ENCODE data around the gene THBS3. TPM values are rescaled to one million over a fixed set of nuclear protein-coding genes. Genes with fewer than 3 reads are reported as not detected.

Gene THBS3
- total and polyA plus RNA-seq, 9 of the 15 experiments (the other 6 are each of a cell fraction or from before 2014, with no cell fraction given): 0.59 to 8.3 (median 3.2) TPM

DNA sequence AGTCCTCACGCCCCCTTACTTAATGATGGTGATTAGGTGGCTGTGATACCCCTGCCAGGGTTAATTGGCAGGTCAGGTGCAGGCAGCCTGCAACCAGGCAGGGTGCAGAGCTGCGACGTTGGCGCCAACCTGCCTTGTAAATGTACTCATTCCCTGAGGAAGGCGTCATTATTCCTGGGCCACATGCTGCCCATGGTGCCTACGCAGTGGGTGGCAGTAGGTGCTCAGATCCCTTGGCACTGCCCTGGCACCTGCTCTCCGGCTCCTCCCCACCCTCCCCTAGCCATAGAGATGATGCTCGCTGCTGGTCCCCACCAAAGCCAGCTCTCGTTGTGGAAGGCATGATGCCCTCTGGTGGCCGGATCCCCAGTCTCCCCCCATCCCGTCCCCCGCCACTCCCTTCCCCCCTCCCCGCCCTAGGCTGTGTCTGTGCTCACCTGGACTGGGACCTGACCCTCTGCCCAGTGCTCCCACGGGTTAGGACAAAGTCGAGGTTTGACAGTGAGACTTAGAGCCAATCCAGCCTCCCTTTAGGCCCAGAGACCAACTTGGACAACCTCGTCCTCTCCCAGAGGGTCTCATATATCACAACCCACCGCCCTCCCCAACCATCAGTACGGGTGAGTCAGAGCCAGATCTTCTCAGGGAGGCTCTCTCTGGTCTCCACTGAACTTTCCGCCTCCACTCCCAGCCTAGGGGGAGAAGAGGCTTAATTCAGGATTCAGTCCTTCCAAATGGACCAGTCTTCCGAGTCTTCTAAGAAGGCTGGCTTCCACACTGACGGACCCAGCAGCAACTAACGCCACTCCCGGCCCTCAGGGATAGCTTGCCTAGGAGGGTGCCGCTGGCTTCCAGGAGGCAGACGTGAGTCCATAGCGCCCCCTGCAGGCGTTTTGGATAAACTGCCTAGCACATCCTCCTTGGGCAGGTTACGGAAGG, 40.3 kb downstream of the THBS3 start (continued):
- TF ChIP-seq SIX5 (IDR thresholded peaks at IDR 0.05; ENCODE audit: borderline replicate concordance in 1 of 2, insufficient read depth in 1 of 2, low read depth in 1 of 2, low read length in 2 of 2) (no peak), NFRKB (IDR thresholded peaks at IDR 0.05; ENCODE audit: low read depth) (no peak), CBFA2T2 (conservative IDR thresholded peaks at IDR 0.05) (no peak), ZBTB7A (IDR thresholded peaks at IDR 0.05; ENCODE audit: borderline replicate concordance, control insufficient read depth, low read depth, low read length) (peak; percentile 81), TGIF2 (CRISPR knock-in tag; IDR thresholded peaks at IDR 0.05) (no peak), BHLHE40 (IDR thresholded peaks at IDR 0.05; ENCODE audit: low read length) (no peak), ZNF589 (CRISPR knock-in tag; IDR thresholded peaks at IDR 0.05; ENCODE audit: low read depth) (no peak), DACH1 (IDR thresholded peaks at IDR 0.05; ENCODE audit: partially characterized antibody) (no peak), GABPB1 (CRISPR knock-in tag; IDR thresholded peaks at IDR 0.05) (peak; percentile 32; the same call in 1 of the 2 replicates), DMBX1 (CRISPR knock-in tag; IDR thresholded peaks at IDR 0.05; ENCODE audit: borderline replicate concordance) (no peak), ZNF263 (CRISPR knock-in tag; IDR thresholded peaks at IDR 0.05; ENCODE audit: borderline replicate concordance) (no peak), ZZZ3 (IDR thresholded peaks at IDR 0.05) (no peak), TRIM24 (IDR thresholded peaks at IDR 0.05) (no peak), ZNF592 (IDR thresholded peaks at IDR 0.05) (no peak), ZBTB11 (CRISPR knock-in tag; IDR thresholded peaks at IDR 0.05) (no peak)
- TF ChIP-seq, protein P1, sequence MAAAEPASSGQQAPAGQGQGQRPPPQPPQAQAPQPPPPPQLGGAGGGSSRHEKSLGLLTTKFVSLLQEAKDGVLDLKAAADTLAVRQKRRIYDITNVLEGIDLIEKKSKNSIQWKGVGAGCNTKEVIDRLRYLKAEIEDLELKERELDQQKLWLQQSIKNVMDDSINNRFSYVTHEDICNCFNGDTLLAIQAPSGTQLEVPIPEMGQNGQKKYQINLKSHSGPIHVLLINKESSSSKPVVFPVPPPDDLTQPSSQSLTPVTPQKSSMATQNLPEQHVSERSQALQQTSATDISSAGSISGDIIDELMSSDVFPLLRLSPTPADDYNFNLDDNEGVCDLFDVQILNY (CRISPR knock-in tag; IDR thresholded peaks at IDR 0.05): no peak
